Heart right ventricle (tissue), 16 donors: ENCODE data around the gene SERPING1. TPM values are rescaled to one million over a fixed set of nuclear protein-coding genes. Genes with fewer than 3 reads are reported as not detected.

Source experiments
- ATAC-seq, 8 donors: fragments of 200-7000 bp; cut with Tn5 transposase; one replicate each; pipeline ENCODE4 v1.9.1; 2020; ENCODE audit warnings: mild to moderate bottlenecking in 8 of 8, moderate library complexity in 8 of 8, moderate number of reproducible peaks in 1 of 8
- DNase-seq, 2 donors: peaks; one replicate each; pipeline ENCODE4 v3.0.0-alpha.2; 2020
- H3K27ac ChIP-seq, 10 donors: fragments of 200-600 bp; sonication (generic) in 2 of 10; one replicate each; pipeline versions ENCODE4 v1.5.0 to v1.8.0; 2020 to 2022; ENCODE audit warnings: mild to moderate bottlenecking in 3 of 10
- H3K27me3 ChIP-seq, 7 donors: fragments of 200-600 bp; one replicate each; pipeline ENCODE4 v1.8.0; 2021 to 2022; ENCODE audit warnings: mild to moderate bottlenecking in 2 of 7
- H3K36me3 ChIP-seq, 9 donors: fragments of 200-600 bp; sonication (generic) in 1 of 9; one replicate each; pipeline versions ENCODE4 v1.5.0 to v1.8.0; 2020 to 2022; ENCODE audit warnings: mild to moderate bottlenecking in 2 of 9
- H3K4me1 ChIP-seq, 9 donors: fragments of 200-600 bp; sonication (generic) in 1 of 9; one replicate each; pipeline versions ENCODE4 v1.5.0 to v1.8.0; 2020 to 2022; ENCODE audit warnings: mild to moderate bottlenecking in 4 of 9
- H3K4me3 ChIP-seq, 10 donors: fragments of 200-600 bp; sonication (generic) in 2 of 10; one replicate each; pipeline versions ENCODE4 v1.5.0 to v1.8.0; 2020 to 2022; ENCODE audit warnings: mild to moderate bottlenecking in 7 of 10, moderate library complexity in 2 of 10
- H3K9me3 ChIP-seq, 11 donors: fragments of 200-600 bp in 10 of 11; sonication (generic) in 2 of 11; one replicate each; pipeline versions ENCODE4 v1.5.0 to v1.8.0; 2013 to 2022; ENCODE audit warnings: mild to moderate bottlenecking in 2 of 11, control low read depth in 1 of 11, moderate library complexity in 1 of 11
- WGBS, 2 donors: extraction: QIAGEN DNeasy Blood & Tissue Kit; methylation state at CpG; one replicate each; pipeline ENCODE4 v1.1.7; 2013; ENCODE audit warnings: inconsistent platforms in 1 of 2; 5-methylcytosine and 5-hydroxymethylcytosine counted together
- intact Hi-C, 10 donors: fragments of 100-400 bp; cut with DNase I; formaldehyde crosslinking; loops; one replicate each; pipeline versions ENCODE4 v1.11.1 to v1.14.2; 2022
- polyA plus RNA-seq, 2 donors: library from polyadenylated mRNA; stranded (reverse); fragments of 200-250 nt; gene quantifications; one replicate each; pipeline ENCODE4 v1.2.3, GENCODE V29; 2013
- total RNA-seq, 10 donors: library from RNA; stranded (reverse); fragmentation: NEBNext Ultra II Directional in 3 of 10; extraction: Animal tissue kit (Norgen Biotek cat#: 25700) in 3 of 10; gene quantifications; one replicate each; pipeline versions ENCODE4 v1.2.1 to v1.2.4, GENCODE V29; 2021 to 2023
- TF ChIP-seq, protein P1 (sequence below), 9 donors: fragments of 200-600 bp; sonication (generic) in 2 of 9; IDR thresholded peaks; one replicate each; pipeline versions ENCODE4 v1.5.0 to v1.8.0; 2021 to 2022; ENCODE audit warnings: antibody characterized with exemption in 9 of 9, mild to moderate bottlenecking in 5 of 9, moderate library complexity in 1 of 9
- donor health status: Arrhythmogenic right ventricular cardiomyopathy.
- donor health status: ischemic (EF 13 %, LVEDD 7.1; RV severe dilation, severe dysfunction).
- donor health status: healthy with polysubstance abuse.
- donor health status: DM: no; HTN: yes; CAD: no.
- donor health status: DM: no; HTN: no; CAD: no.
- donor health status: ischemic (EF 25% LVEDD 6.9; RV normal size, moderate dysfunction).
- donor health status: ischemic (EF 25% LVEDD 5.7; RV mildly dilated, moderate dysfunction).
- donor health status: healthy.
- donor health status: DM: yes; HTN: yes; CAD: no.
- donor health status: Ischemic cardiomyopathy.
- donor health status: ischemic (EF 35%, LVEDD 5.7; RV mildly dilated, moderate dysfunction).
- donor health status: nonischemic (EF 11% LVEDD 7.7; RV severe dilation, severe dysfunction).
- donor health status: DM: yes; HTN: yes; CAD: no.
- donor health status: PGD.
- donor health status: ischemic (EF 29% LVEDD 5.4; RV normal size, mild dysfunction).
- donor health status: nonischemic (EF 23%, LVEDD 6.1; RV moderate dilation, normal function).

Gene SERPING1
- total and polyA plus RNA-seq, 12 donors: 39.8 to 197 (median 93.2) TPM

DNA sequence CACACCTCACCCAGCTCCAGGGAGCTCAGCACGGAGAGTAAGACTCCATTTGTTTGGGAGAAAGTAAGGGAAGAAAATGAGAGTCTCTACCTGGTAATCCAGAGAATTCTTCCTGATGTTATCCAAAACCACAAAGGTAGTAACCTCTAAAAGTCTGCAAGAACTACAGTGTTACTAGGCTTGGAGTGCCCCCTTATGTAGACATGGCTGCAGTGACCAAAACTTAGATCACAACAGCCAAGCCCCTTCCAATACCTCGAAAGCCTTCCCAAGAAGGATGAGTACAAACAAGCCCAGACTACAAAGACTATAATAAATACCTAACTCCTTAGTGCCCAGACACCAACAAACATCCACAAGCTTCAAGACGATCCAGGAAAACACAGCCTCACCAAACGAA is 34.9 kb upstream of the SERPING1 start:
- peaks cover 0 to 45% (median 17%) of the 10 kb centered on the region in 9 donors for H3K4me1 ChIP-seq
- DNase-seq (no peak), ATAC-seq (no peak)
- H3K27ac ChIP-seq: no peak overlapping the region
- H3K36me3 ChIP-seq: peaks cover 0 to 56% (median 11%) of the 10 kb centered on the region in 9 donors
- H3K9me3 ChIP-seq: no peaks in the 10 kb centered on the region
- no peak overlapping the region for H3K4me3 ChIP-seq
- H3K27me3 ChIP-seq: no peaks in the 10 kb centered on the region
- intact Hi-C loops: loop anchor here in 1 of 10 donors (5.0 kb wide), 1 partner anchor 35 kb away; the partner anchor contains the start of gene SERPING1
- 75 to 77% methylated on average over 4 of the region's 4 CpGs for WGBS, 2 donors
- TF ChIP-seq, protein P1, sequence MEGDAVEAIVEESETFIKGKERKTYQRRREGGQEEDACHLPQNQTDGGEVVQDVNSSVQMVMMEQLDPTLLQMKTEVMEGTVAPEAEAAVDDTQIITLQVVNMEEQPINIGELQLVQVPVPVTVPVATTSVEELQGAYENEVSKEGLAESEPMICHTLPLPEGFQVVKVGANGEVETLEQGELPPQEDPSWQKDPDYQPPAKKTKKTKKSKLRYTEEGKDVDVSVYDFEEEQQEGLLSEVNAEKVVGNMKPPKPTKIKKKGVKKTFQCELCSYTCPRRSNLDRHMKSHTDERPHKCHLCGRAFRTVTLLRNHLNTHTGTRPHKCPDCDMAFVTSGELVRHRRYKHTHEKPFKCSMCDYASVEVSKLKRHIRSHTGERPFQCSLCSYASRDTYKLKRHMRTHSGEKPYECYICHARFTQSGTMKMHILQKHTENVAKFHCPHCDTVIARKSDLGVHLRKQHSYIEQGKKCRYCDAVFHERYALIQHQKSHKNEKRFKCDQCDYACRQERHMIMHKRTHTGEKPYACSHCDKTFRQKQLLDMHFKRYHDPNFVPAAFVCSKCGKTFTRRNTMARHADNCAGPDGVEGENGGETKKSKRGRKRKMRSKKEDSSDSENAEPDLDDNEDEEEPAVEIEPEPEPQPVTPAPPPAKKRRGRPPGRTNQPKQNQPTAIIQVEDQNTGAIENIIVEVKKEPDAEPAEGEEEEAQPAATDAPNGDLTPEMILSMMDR (IDR thresholded peaks at IDR 0.05): no peak

DNA sequence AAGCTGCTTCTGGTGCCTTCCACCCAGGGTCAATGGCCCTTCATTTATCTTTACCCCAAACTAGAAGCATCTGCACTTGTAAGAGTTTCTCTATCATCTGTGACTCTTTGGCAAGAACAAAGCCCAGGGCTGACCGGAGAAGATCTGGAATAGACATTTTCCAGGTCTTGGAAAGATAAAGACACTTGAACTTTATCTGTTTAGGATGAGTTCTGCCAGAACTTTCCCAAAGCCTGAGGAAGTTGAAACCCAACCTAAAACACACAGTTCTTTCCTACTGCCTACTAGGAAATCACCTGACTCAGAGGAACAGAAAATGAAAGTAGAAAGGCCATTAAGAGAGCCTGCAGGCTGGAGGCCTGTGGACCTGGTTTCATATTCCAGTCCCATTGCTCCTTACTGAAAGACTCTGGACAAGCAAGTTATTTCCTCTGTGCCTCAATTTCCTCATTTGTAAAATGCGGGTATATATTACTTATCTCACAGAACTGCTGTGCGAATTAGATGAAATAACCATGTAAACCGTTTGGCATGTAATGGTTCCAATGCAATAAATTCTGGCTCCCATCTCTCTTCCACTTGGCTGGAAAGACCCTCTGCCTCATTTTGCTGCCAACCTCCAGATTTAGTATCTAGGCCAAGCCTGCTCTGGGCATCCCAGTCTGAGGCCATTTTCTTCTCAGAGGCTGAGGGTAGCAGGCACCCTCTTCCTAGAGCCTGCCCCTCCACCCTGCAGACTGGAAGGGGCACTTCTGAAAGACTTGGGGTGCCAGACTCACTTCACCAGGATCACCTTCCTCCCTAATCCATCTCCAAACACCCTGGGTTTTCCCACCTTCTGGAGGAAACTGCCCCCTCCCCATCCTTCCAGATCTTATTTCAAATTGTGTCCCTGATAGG is 31.2 kb upstream of the SERPING1 start:
- H3K4me3 ChIP-seq: peak overlapping the region; percentile 16 to 90 (median 80)
- H3K27me3 ChIP-seq: no peaks in the 10 kb centered on the region
- intact Hi-C loops: loop anchor here in 4 of 10 donors (5.0 kb wide), 2 partner anchors 76 to 946 kb away; no protein-coding TSS in a partner anchor
- DNase-seq: peak in 1 of 2 donors; percentile 22
- peak overlapping the region; percentile 2 to 94 (median 84) for H3K27ac ChIP-seq
- no peaks in the 10 kb centered on the region for H3K9me3 ChIP-seq
- peaks cover 0 to 22% (median 0%) of the 10 kb centered on the region in 9 donors for H3K36me3 ChIP-seq
- TF ChIP-seq, protein P1 (IDR thresholded peaks at IDR 0.05): no peak
- ATAC-seq: peak; percentile 32 to 78 (median 68)
- peaks cover 0 to 61% (median 17%) of the 10 kb centered on the region in 9 donors for H3K4me1 ChIP-seq
- 34 to 49% methylated on average over 4 of the region's 4 CpGs for WGBS, 2 donors

DNA sequence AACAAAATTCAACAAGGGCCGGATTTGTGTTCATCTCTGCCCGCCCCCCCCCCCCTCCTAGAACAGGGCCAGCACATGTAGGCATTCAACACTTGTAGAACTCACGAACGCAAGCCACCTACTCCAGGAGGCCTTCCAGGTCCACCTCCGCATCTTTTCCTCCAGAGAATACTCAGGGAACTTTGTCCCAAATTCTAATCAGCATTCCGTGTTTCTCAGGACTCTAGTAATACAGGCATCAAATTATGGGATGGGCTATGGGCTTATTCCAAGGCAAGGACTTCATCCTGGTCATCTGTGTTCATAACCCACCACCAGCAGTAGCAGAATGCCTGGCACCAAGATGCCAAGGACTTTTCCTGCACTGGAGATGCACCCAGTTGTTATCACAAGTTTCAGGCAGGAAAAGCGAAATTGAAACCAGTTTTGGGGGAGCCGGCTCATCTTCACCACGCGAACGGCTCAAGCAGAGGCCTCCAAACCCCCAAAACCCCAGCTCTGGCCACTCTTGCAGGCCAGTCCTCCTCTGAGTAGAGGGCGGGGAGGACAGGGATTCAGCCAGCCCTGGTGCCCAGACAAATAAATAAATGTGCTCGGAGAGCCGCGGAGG is 30.5 kb upstream of the SERPING1 start:
- Histone ChIP-seq H3K4me1 (peaks cover 0 to 53% (median 14%) of the 10 kb centered on the region in 9 donors), H3K27me3 (no peaks in the 10 kb centered on the region), H3K36me3 (peaks cover 0 to 17% (median 0%) of the 10 kb centered on the region in 9 donors), H3K9me3 (no peaks in the 10 kb centered on the region), H3K4me3 (peak overlapping the region; percentile 23 to 90 (median 80)), H3K27ac (peak overlapping the region; percentile 51 to 94 (median 84))
- intact Hi-C loops: loop anchor here in 4 of 10 donors (5.0 kb wide), 2 partner anchors 75 to 945 kb away; no protein-coding TSS in a partner anchor
- WGBS, 2 donors: 18 to 24% methylated on average over 15 of the region's 15 CpGs
- peak in 1 of 2 donors; percentile 28 for DNase-seq
- TF ChIP-seq, protein P1 (IDR thresholded peaks at IDR 0.05): no peak
- peak in 4 of 8 donors; percentile 7 to 26 (median 19) for ATAC-seq
